ENCODE results near the gene FAM107B.

FAM107B gene

GRCh38 chr10:14572811-14573210 is 201.9 kb downstream of the FAM107B start:
- no peak for DNase-seq

- DNase-seq = no peak
These were observed 202.7 kb downstream of the FAM107B start for GRCh38 chr10:14571866-14572507.

GRCh38 chr10:14570800-14571199 is 203.9 kb downstream of the FAM107B start:
- DNase-seq = no peak

GRCh38 chr10:14569274-14570060 is 205.2 kb downstream of the FAM107B start:
- DNase-seq = no peak

- DNase-seq = no peak
These were observed 207.3 kb downstream of the FAM107B start for GRCh38 chr10:14567421-14567820.

GRCh38 chr10:14566498-14566897 is 208.2 kb downstream of the FAM107B start:
- DNase-seq = no peak

- DNase-seq = no peak
These were observed 209.5 kb downstream of the FAM107B start for GRCh38 chr10:14565199-14565598.

GRCh38 chr10:14564268-14564744 is 210.4 kb downstream of the FAM107B start:
- DNase-seq = peak; percentile 64

- DNase-seq = no peak
These were observed 211.2 kb downstream of the FAM107B start for GRCh38 chr10:14563359-14563940.

- no peak for DNase-seq
These were observed 211.7 kb downstream of the FAM107B start for GRCh38 chr10:14563076-14563336.

- no peak for DNase-seq
These were observed 212.2 kb downstream of the FAM107B start for GRCh38 chr10:14562218-14563075.

GRCh38 chr10:14560791-14561765 is 213.6 kb downstream of the FAM107B start:
- peak; percentile 62 for DNase-seq

GRCh38 chr10:14560274-14560673 is 214.4 kb downstream of the FAM107B start:
- peak; percentile 79 for DNase-seq

- no peak for DNase-seq
These were observed 216.7 kb downstream of the FAM107B start for GRCh38 chr10:14558025-14558424.

GRCh38 chr10:14557567-14557966 is 217.1 kb downstream of the FAM107B start:
- no peak for DNase-seq

GRCh38 chr10:14556285-14556956 is 218.3 kb downstream of the FAM107B start:
- DNase-seq = peak; percentile 32

GRCh38 chr10:14555807-14556206 is 218.9 kb downstream of the FAM107B start:
- DNase-seq = no peak

GRCh38 chr10:14554491-14555205 is 220.0 kb downstream of the FAM107B start:
- peak; percentile 71 for DNase-seq

- no peak for DNase-seq
These were observed 220.6 kb downstream of the FAM107B start for GRCh38 chr10:14554091-14554490.

- peak; percentile 51 for DNase-seq
These were observed 221.2 kb downstream of the FAM107B start for GRCh38 chr10:14553448-14553847.

GRCh38 chr10:14552015-14552414 is 222.7 kb downstream of the FAM107B start:
- peak; percentile 24 for DNase-seq
